Neural crest cell (in vitro differentiated cells): Measurements from ENCODE around the gene SLC22A2. TPM values are rescaled to one million over a fixed set of nuclear protein-coding genes. Genes with fewer than 3 reads are reported as not detected.

Source experiments
- DNase-seq: peaks from one replicate; pipeline ENCODE4 v3.0.0; 2021; ENCODE audit warnings: low read depth, mixed read lengths, low spot score
- H3K27ac Mint-ChIP-seq: one replicate; pipeline ENCODE4 v1.8.0; 2021; ENCODE audit warnings: mild to moderate bottlenecking, mixed read lengths; ENCODE audit not compliant: unreplicated experiment
- H3K27me3 Mint-ChIP-seq: 2 replicates; pipeline ENCODE4 v1.8.0; 2021; ENCODE audit warnings: low read depth, mild to moderate bottlenecking, mixed read lengths
- H3K36me3 Mint-ChIP-seq: 2 replicates; pipeline ENCODE4 v1.8.0; 2021; ENCODE audit warnings: low read depth, mild to moderate bottlenecking, mixed read lengths
- H3K4me1 Mint-ChIP-seq: 2 replicates; pipeline ENCODE4 v1.8.0; 2021; ENCODE audit warnings: mixed read lengths
- H3K4me3 Mint-ChIP-seq: one replicate; pipeline ENCODE4 v1.8.0; 2021; ENCODE audit warnings: mild to moderate bottlenecking, mixed read lengths
- H3K9me3 Mint-ChIP-seq: 2 replicates; pipeline ENCODE4 v1.8.0; 2021; ENCODE audit warnings: mixed read lengths
- total RNA-seq: library from RNA; stranded (reverse); gene quantifications from 2 replicates; pipeline ENCODE4 v1.2.1, GENCODE V29; 2021
- TF ChIP-seq, protein P1 (sequence below): fragments of 200-600 bp; sonication (generic); conservative IDR thresholded peaks from 2 replicates; pipeline ENCODE4 v1.5.0; 2021; ENCODE audit warnings: antibody characterized with exemption, mild to moderate bottlenecking

The SLC22A2 gene
- total RNA-seq, 1 donor from 2014 or later: not detected

DNA sequence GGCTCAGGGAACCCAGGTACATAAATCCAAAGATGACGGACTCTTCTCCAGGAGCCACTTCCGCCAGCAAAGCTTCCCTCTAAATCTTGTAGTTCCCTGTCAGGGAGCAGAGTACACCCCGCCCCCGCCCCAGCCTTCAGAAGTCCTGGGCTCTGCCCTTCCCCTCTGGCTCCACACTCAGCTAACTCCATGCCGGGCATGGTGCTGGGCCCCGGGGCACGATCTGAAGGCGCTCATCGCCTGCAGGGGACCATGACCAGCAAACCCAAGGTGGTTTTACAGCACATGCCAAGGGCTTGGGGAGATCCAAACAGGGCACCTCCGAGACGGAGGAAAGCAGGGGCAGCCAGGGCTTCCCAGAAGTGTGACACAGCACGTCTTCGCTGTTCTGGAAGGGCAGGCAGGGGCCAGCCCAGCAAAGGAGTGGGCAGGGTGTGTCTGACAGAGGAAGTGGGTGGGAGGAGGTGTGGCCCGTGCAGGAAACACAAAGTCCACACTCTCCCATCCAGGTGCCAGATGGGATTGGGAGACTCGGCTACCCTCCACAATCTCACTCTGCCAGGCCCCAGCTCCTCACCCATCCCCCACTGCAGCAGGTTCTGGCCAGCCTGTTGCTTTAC is 41.6 kb upstream of the SLC22A2 start:
- Mint-ChIP-seq H3K4me1 (no peaks in the 10 kb centered on the region), H3K9me3 (peaks cover 6% of the 10 kb centered on the region), H3K27me3 (no peaks in the 10 kb centered on the region), H3K27ac (no peak overlapping the region), H3K36me3 (no peaks in the 10 kb centered on the region), H3K4me3 (no peak overlapping the region)
- TF ChIP-seq, protein P1, sequence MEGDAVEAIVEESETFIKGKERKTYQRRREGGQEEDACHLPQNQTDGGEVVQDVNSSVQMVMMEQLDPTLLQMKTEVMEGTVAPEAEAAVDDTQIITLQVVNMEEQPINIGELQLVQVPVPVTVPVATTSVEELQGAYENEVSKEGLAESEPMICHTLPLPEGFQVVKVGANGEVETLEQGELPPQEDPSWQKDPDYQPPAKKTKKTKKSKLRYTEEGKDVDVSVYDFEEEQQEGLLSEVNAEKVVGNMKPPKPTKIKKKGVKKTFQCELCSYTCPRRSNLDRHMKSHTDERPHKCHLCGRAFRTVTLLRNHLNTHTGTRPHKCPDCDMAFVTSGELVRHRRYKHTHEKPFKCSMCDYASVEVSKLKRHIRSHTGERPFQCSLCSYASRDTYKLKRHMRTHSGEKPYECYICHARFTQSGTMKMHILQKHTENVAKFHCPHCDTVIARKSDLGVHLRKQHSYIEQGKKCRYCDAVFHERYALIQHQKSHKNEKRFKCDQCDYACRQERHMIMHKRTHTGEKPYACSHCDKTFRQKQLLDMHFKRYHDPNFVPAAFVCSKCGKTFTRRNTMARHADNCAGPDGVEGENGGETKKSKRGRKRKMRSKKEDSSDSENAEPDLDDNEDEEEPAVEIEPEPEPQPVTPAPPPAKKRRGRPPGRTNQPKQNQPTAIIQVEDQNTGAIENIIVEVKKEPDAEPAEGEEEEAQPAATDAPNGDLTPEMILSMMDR: no peak
- DNase-seq: no peak

DNA sequence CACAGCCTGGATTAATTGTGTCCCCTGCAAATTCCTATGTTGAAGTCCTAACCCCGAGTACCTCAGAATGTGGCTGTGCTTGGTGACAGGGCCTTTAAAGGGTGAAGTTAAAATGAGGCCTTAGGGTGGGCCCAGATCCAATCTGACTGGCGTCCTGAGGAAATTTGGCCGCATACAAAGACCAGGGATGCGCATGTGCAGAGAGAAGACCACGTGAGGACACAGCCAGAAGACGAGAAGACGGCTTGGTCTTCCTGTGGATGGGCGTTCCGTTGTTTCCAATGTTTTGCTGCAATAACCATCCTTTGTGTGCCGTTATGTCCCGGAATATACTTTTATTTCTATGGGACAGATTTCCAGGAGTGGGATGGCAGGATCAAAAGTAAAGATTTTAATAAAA is 40.9 kb upstream of the SLC22A2 start:
- no peak for DNase-seq
- Mint-ChIP-seq H3K4me1 (no peaks in the 10 kb centered on the region), H3K27me3 (no peaks in the 10 kb centered on the region), H3K27ac (no peak overlapping the region), H3K36me3 (no peaks in the 10 kb centered on the region), H3K4me3 (no peak overlapping the region), H3K9me3 (peaks cover 4% of the 10 kb centered on the region)
- TF ChIP-seq, protein P1: no peak

GRCh38 chr6:160298121-160298520 is 39.5 kb upstream of the SLC22A2 start:
- Mint-ChIP-seq H3K27me3 (no peaks in the 10 kb centered on the region), H3K4me1 (no peaks in the 10 kb centered on the region), H3K27ac (no peak overlapping the region)

GRCh38 chr6:160297310-160297709 is 38.7 kb upstream of the SLC22A2 start:
- DNase-seq: no peak

More at GRCh38 chr6:160298121-160298520, 39.5 kb upstream of the SLC22A2 start:
- TF ChIP-seq, protein P1: no peak
- Mint-ChIP-seq H3K9me3 (peaks cover 3% of the 10 kb centered on the region), H3K36me3 (no peaks in the 10 kb centered on the region), H3K4me3 (no peak overlapping the region)
- no peak for DNase-seq

GRCh38 chr6:160293844-160294243 is 35.2 kb upstream of the SLC22A2 start:
- Mint-ChIP-seq H3K27me3 (no peaks in the 10 kb centered on the region), H3K4me3 (no peak overlapping the region), H3K36me3 (no peaks in the 10 kb centered on the region), H3K4me1 (no peaks in the 10 kb centered on the region), H3K27ac (no peak overlapping the region), H3K9me3 (no peaks in the 10 kb centered on the region)
- TF ChIP-seq, protein P1: no peak
- no peak for DNase-seq

More at GRCh38 chr6:160297310-160297709, 38.7 kb upstream of the SLC22A2 start:
- Mint-ChIP-seq H3K27ac (no peak overlapping the region), H3K4me1 (no peaks in the 10 kb centered on the region), H3K9me3 (no peaks in the 10 kb centered on the region), H3K4me3 (no peak overlapping the region), H3K36me3 (no peaks in the 10 kb centered on the region), H3K27me3 (no peaks in the 10 kb centered on the region)
- TF ChIP-seq, protein P1: no peak
